Ectodermal cell (in vitro differentiated cells): ENCODE results near the gene EPHA3.
A peak's percentile ranks its signal among the peaks of the same experiment; 100 is the strongest.
"Not testable (repeated sequence)": the region's sequence is repeated elsewhere in the genome, so short reads cannot be mapped to it uniquely, and the experiment has no call there.

Experiments
- H3K27ac ChIP-seq: 2 replicates; pipeline ENCODE4 v1.7.0; 2013; ENCODE audit warnings: mild to moderate bottlenecking, low read depth, low read length; ENCODE audit not compliant: insufficient read depth, poor library complexity, severe bottlenecking
- H3K27me3 ChIP-seq: 2 replicates; pipeline ENCODE4 v1.7.0; 2013; ENCODE audit warnings: mild to moderate bottlenecking, low read length; ENCODE audit not compliant: insufficient read depth, control insufficient read depth, poor library complexity, severe bottlenecking
- H3K36me3 ChIP-seq: one replicate; pipeline ENCODE4 v1.7.0; 2013; ENCODE audit warnings: low read length; ENCODE audit not compliant: control insufficient read depth, insufficient read depth
- H3K4me1 ChIP-seq: one replicate; pipeline ENCODE4 v1.7.0; 2013; ENCODE audit warnings: low read length; ENCODE audit not compliant: control insufficient read depth, insufficient read depth
- H3K4me3 ChIP-seq: 2 replicates; pipeline ENCODE4 v1.7.0; 2013; ENCODE audit warnings: low read depth, low read length, control low read depth; ENCODE audit not compliant: insufficient read depth
- H3K9me3 ChIP-seq: 2 replicates; pipeline ENCODE4 v1.7.0; 2013; ENCODE audit warnings: mild to moderate bottlenecking, low read length, moderate library complexity; ENCODE audit not compliant: control insufficient read depth
- WGBS, 2 experiments: methylation state at CpG; one replicate each; pipeline ENCODE4 v1.1.7; 2013; ENCODE audit warnings: missing lambda C conversion rate in 2 of 2; 5-methylcytosine and 5-hydroxymethylcytosine counted together

The EPHA3 gene

GRCh38 chr3:89332793-89333192 lies 225.4 kb downstream of the EPHA3 start:
- H3K27me3 ChIP-seq: no peaks in the 10 kb centered on the region
- H3K36me3 ChIP-seq: no peaks in the 10 kb centered on the region
- peak overlapping the region; percentile 53 for H3K27ac ChIP-seq
- peaks cover 5% of the 10 kb centered on the region for H3K4me1 ChIP-seq
- no peaks in the 10 kb centered on the region for H3K9me3 ChIP-seq
- H3K4me3 ChIP-seq: no peak overlapping the region
- 15 to 27% methylated on average over 1 to 2 of the region's 2 CpGs for WGBS, 2 experiments

GRCh38 chr3:89335693-89336092 lies 228.3 kb downstream of the EPHA3 start:
- H3K9me3 ChIP-seq: no peaks in the 10 kb centered on the region
- H3K4me3 ChIP-seq: no peak overlapping the region
- no peak overlapping the region for H3K27ac ChIP-seq
- peaks cover 5% of the 10 kb centered on the region for H3K4me1 ChIP-seq
- H3K36me3 ChIP-seq: no peaks in the 10 kb centered on the region
- 91 to 96% methylated on average over 2 of the region's 2 CpGs for WGBS, 2 experiments
- H3K27me3 ChIP-seq: no peaks in the 10 kb centered on the region

GRCh38 chr3:89340408-89340807 lies 233.0 kb downstream of the EPHA3 start:
- Histone ChIP-seq H3K36me3 (no peaks in the 10 kb centered on the region), H3K4me3 (no peak overlapping the region), H3K27ac (no peak overlapping the region), H3K9me3 (no peaks in the 10 kb centered on the region), H3K4me1 (no peaks in the 10 kb centered on the region), H3K27me3 (no peaks in the 10 kb centered on the region)
- WGBS, 2 experiments: 100% methylated on average over 2 of the region's 2 CpGs; no CpG with 5 or more reads in 1 of the 2 experiments

- Histone ChIP-seq H3K4me1 (no peaks in the 10 kb centered on the region), H3K9me3 (no peaks in the 10 kb centered on the region), H3K4me3 (no peak overlapping the region), H3K36me3 (no peaks in the 10 kb centered on the region), H3K27ac (no peak overlapping the region), H3K27me3 (no peaks in the 10 kb centered on the region)
Measured at GRCh38 chr3:89344076-89344475, 236.7 kb downstream of the EPHA3 start.

GRCh38 chr3:89350935-89351334 lies 243.5 kb downstream of the EPHA3 start:
- not testable (repeated sequence) for H3K4me1 ChIP-seq, H3K9me3 ChIP-seq, H3K27me3 ChIP-seq, H3K36me3 ChIP-seq, H3K27ac ChIP-seq, H3K4me3 ChIP-seq
- 17 to 27% methylated on average over 2 of the region's 12 CpGs for WGBS, 2 experiments

GRCh38 chr3:89353465-89353864 lies 246.0 kb downstream of the EPHA3 start:
- no peak overlapping the region for H3K4me3 ChIP-seq
- no peak overlapping the region for H3K27ac ChIP-seq
- WGBS, 2 experiments: 100% methylated on average over 1 to 2 of the region's 2 CpGs

GRCh38 chr3:89358281-89358680 lies 250.9 kb downstream of the EPHA3 start:
- Histone ChIP-seq H3K27me3 (no peaks in the 10 kb centered on the region), H3K9me3 (no peaks in the 10 kb centered on the region), H3K4me1 (no peaks in the 10 kb centered on the region), H3K4me3 (no peak overlapping the region), H3K27ac (no peak overlapping the region), H3K36me3 (no peaks in the 10 kb centered on the region)

More at GRCh38 chr3:89353465-89353864, 246.0 kb downstream of the EPHA3 start:
- H3K36me3 ChIP-seq: no peaks in the 10 kb centered on the region
- H3K4me1 ChIP-seq: no peaks in the 10 kb centered on the region
- H3K27me3 ChIP-seq: no peaks in the 10 kb centered on the region
- no peaks in the 10 kb centered on the region for H3K9me3 ChIP-seq

- 94 to 98% methylated on average over 1 of the region's 1 CpG for WGBS, 2 experiments
- no peak overlapping the region for H3K4me3 ChIP-seq
- no peaks in the 10 kb centered on the region for H3K36me3 ChIP-seq
- no peaks in the 10 kb centered on the region for H3K27me3 ChIP-seq
- no peak overlapping the region for H3K27ac ChIP-seq
- no peaks in the 10 kb centered on the region for H3K9me3 ChIP-seq
- H3K4me1 ChIP-seq: no peaks in the 10 kb centered on the region
Measured at GRCh38 chr3:89360156-89360555, 252.7 kb downstream of the EPHA3 start.

- H3K27me3 ChIP-seq: no peaks in the 10 kb centered on the region
- H3K4me1 ChIP-seq: no peaks in the 10 kb centered on the region
- WGBS, 2 experiments: 86 to 88% methylated on average over 1 of the region's 1 CpG
- H3K4me3 ChIP-seq: no peak overlapping the region
- H3K9me3 ChIP-seq: no peaks in the 10 kb centered on the region
- no peaks in the 10 kb centered on the region for H3K36me3 ChIP-seq
- H3K27ac ChIP-seq: no peak overlapping the region
Measured at GRCh38 chr3:89362496-89362895, 255.1 kb downstream of the EPHA3 start.

- Histone ChIP-seq H3K9me3 (no peaks in the 10 kb centered on the region), H3K27me3 (no peaks in the 10 kb centered on the region), H3K27ac (no peak overlapping the region), H3K4me1 (no peaks in the 10 kb centered on the region), H3K4me3 (no peak overlapping the region), H3K36me3 (no peaks in the 10 kb centered on the region)
- 87 to 93% methylated on average over 3 of the region's 3 CpGs for WGBS, 2 experiments
Measured at GRCh38 chr3:89363171-89363570, 255.8 kb downstream of the EPHA3 start.

- Histone ChIP-seq H3K9me3 (no peaks in the 10 kb centered on the region), H3K4me1 (no peaks in the 10 kb centered on the region), H3K27me3 (no peaks in the 10 kb centered on the region), H3K36me3 (no peaks in the 10 kb centered on the region), H3K4me3 (no peak overlapping the region), H3K27ac (no peak overlapping the region)
Measured at GRCh38 chr3:89364314-89364713, 256.9 kb downstream of the EPHA3 start.
